ENCODE measurements around the gene ATP5F1D. TPM values are rescaled to one million over a fixed set of nuclear protein-coding genes. Genes with fewer than 3 reads are reported as not detected.
A peak's percentile ranks its signal among the peaks of the same experiment; 100 is the strongest.

ATP5F1D gene
- total and polyA plus RNA-seq, 7 experiments from 2014 or later: 90.6 to 302 (median 114) TPM

GRCh38 chr19:1288833-1289685 is 47.5 kb downstream of the ATP5F1D start:
- CTCF ChIA-PET: no interaction called here
- Histone ChIP-seq H3K4me1 (ENCODE audit: control insufficient read depth in 2 of 2, insufficient read depth in 2 of 2, low read length in 2 of 2) (peaks cover 0 to 4% of the 10 kb centered on the region in 2 donors), H3K27me3 (ENCODE audit: control insufficient read depth in 2 of 2, insufficient read depth in 2 of 2, low read length in 2 of 2) (peaks cover 0 to 3% of the 10 kb centered on the region in 2 donors), H3K4me3 (ENCODE audit: low read length) (no peak overlapping the region), H3K36me3 (ENCODE audit: control insufficient read depth in 2 of 3, insufficient read depth in 3 of 3, low read length in 3 of 3) (no peaks in the 10 kb centered on the region), H3K9me3 (ENCODE audit: control insufficient read depth in 2 of 3, low read length in 3 of 3) (no peaks in the 10 kb centered on the region), H3K27ac (ENCODE audit: low read depth, low read length) (no peak overlapping the region)
- H3K27me3 Mint-ChIP-seq: peaks cover 15 to 29% (median 26%) of the 10 kb centered on the region in 5 donors
- no peaks in the 10 kb centered on the region for H3K36me3 Mint-ChIP-seq
- ATAC-seq (no peak), DNase-seq (no peak)
- H3K9me3 Mint-ChIP-seq: peaks cover 0 to 1% (median 0%) of the 10 kb centered on the region in 11 donors
- H3K27ac Mint-ChIP-seq: no peak overlapping the region
- POLR2A ChIA-PET: no interaction called here
- H3K4me3 Mint-ChIP-seq: no peak overlapping the region
- H3K4me1 Mint-ChIP-seq: peaks cover 0 to 10% (median 5%) of the 10 kb centered on the region in 7 donors
- intact Hi-C loops (cut with micrococcal nuclease): no loop called here

GRCh38 chr19:1289686-1290025 is 48.1 kb downstream of the ATP5F1D start:
- Mint-ChIP-seq H3K27ac (no peak overlapping the region), H3K4me1 (peaks cover 0 to 10% (median 3%) of the 10 kb centered on the region in 7 donors), H3K9me3 (no peaks in the 10 kb centered on the region), H3K27me3 (peaks cover 11 to 29% (median 23%) of the 10 kb centered on the region in 5 donors), H3K36me3 (no peaks in the 10 kb centered on the region), H3K4me3 (no peak overlapping the region)
- H3K4me1 ChIP-seq (ENCODE audit: control insufficient read depth in 2 of 2, insufficient read depth in 2 of 2, low read length in 2 of 2): peaks cover 0 to 4% of the 10 kb centered on the region in 2 donors
- DNase-seq (no peak), ATAC-seq (no peak)
- peaks cover 0 to 2% of the 10 kb centered on the region in 2 donors for H3K27me3 ChIP-seq (ENCODE audit: control insufficient read depth in 2 of 2, insufficient read depth in 2 of 2, low read length in 2 of 2)
- H3K9me3 ChIP-seq (ENCODE audit: control insufficient read depth in 2 of 3, low read length in 3 of 3): no peaks in the 10 kb centered on the region
- intact Hi-C loops (cut with micrococcal nuclease): no loop called here
- no peak overlapping the region for H3K4me3 ChIP-seq (ENCODE audit: low read length)
- CTCF ChIA-PET: no interaction called here
- no peak overlapping the region for H3K27ac ChIP-seq (ENCODE audit: low read depth, low read length)
- no peaks in the 10 kb centered on the region for H3K36me3 ChIP-seq (ENCODE audit: control insufficient read depth in 2 of 3, insufficient read depth in 3 of 3, low read length in 3 of 3)
- POLR2A ChIA-PET: no interaction called here

- H3K4me3 Mint-ChIP-seq: no peak overlapping the region
- intact Hi-C loops (cut with micrococcal nuclease): no loop called here
- H3K36me3 Mint-ChIP-seq: no peaks in the 10 kb centered on the region
- DNase-seq (no peak), ATAC-seq (no peak)
- ChIA-PET CTCF (no interaction called here), POLR2A (no interaction called here)
- Histone ChIP-seq H3K4me3 (ENCODE audit: low read length) (no peak overlapping the region), H3K36me3 (ENCODE audit: control insufficient read depth in 2 of 3, insufficient read depth in 3 of 3, low read length in 3 of 3) (no peaks in the 10 kb centered on the region), H3K27ac (ENCODE audit: low read depth, low read length) (no peak overlapping the region), H3K4me1 (ENCODE audit: control insufficient read depth in 2 of 2, insufficient read depth in 2 of 2, low read length in 2 of 2) (peaks cover 0 to 4% of the 10 kb centered on the region in 2 donors), H3K27me3 (ENCODE audit: control insufficient read depth in 2 of 2, insufficient read depth in 2 of 2, low read length in 2 of 2) (no peaks in the 10 kb centered on the region), H3K9me3 (ENCODE audit: control insufficient read depth in 2 of 3, low read length in 3 of 3) (no peaks in the 10 kb centered on the region)
- no peaks in the 10 kb centered on the region for H3K9me3 Mint-ChIP-seq
- H3K27ac Mint-ChIP-seq: no peak overlapping the region
- peaks cover 6 to 25% (median 19%) of the 10 kb centered on the region in 5 donors for H3K27me3 Mint-ChIP-seq
- H3K4me1 Mint-ChIP-seq: peaks cover 0 to 8% (median 5%) of the 10 kb centered on the region in 7 donors
Observed at GRCh38 chr19:1290196-1290702, 48.7 kb downstream of the ATP5F1D start.

- H3K27ac Mint-ChIP-seq: no peak overlapping the region
- no peak for DNase-seq
- ChIA-PET CTCF (no interaction called here), POLR2A (no interaction called here)
- Histone ChIP-seq H3K4me3 (ENCODE audit: low read length) (no peak overlapping the region), H3K36me3 (ENCODE audit: control insufficient read depth in 2 of 3, insufficient read depth in 3 of 3, low read length in 3 of 3) (no peaks in the 10 kb centered on the region), H3K9me3 (ENCODE audit: control insufficient read depth in 2 of 3, low read length in 3 of 3) (no peaks in the 10 kb centered on the region), H3K4me1 (ENCODE audit: control insufficient read depth in 2 of 2, insufficient read depth in 2 of 2, low read length in 2 of 2) (peaks cover 0 to 4% of the 10 kb centered on the region in 2 donors), H3K27ac (ENCODE audit: low read depth, low read length) (no peak overlapping the region), H3K27me3 (ENCODE audit: control insufficient read depth in 2 of 2, insufficient read depth in 2 of 2, low read length in 2 of 2) (no peaks in the 10 kb centered on the region)
- no peaks in the 10 kb centered on the region for H3K36me3 Mint-ChIP-seq
- no peak for ATAC-seq
- peaks cover 0 to 8% (median 5%) of the 10 kb centered on the region in 7 donors for H3K4me1 Mint-ChIP-seq
- no peaks in the 10 kb centered on the region for H3K9me3 Mint-ChIP-seq
- peaks cover 6 to 24% (median 19%) of the 10 kb centered on the region in 5 donors for H3K27me3 Mint-ChIP-seq
- no peak overlapping the region for H3K4me3 Mint-ChIP-seq
- intact Hi-C loops (cut with micrococcal nuclease): no loop called here
Observed at GRCh38 chr19:1290703-1291651, 49.4 kb downstream of the ATP5F1D start.

DNA sequence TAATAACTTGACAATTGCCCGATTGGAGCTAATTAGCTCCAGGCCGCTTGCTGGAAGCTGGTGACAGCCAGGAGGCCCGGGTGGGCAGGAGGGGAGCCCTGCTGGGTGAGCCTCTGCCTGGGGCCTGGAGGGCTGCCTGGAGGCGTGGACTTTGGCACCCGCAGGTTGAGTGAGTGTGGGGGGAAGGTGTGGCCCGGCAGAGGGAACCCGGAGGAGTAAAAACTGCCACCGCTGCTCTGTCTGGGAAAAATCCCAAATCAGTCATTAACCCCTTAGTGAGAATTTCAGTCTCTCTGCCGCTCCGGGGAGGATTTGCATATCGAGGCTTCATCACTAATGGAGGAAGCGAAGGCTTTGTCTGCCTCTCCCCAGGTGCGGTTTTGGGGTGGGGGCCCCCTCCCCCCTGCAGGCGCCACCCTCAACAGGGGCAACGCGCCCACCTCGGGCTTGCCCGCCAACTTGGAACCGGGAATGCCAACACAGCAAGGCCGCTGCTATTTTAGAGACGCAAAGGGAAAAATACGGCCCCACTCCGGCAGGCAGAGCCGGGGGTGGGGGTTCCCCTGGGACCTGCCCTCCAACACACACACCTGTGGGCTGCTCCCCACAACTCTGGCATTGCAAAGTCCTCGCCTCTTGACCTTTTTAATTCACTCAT is 50.3 kb downstream of the ATP5F1D start:
- Histone ChIP-seq H3K36me3 (ENCODE audit: control insufficient read depth in 2 of 3, insufficient read depth in 3 of 3, low read length in 3 of 3) (no peaks in the 10 kb centered on the region), H3K4me1 (ENCODE audit: control insufficient read depth in 2 of 2, insufficient read depth in 2 of 2, low read length in 2 of 2) (no peaks in the 10 kb centered on the region), H3K27ac (ENCODE audit: low read depth, low read length) (no peak overlapping the region), H3K9me3 (ENCODE audit: control insufficient read depth in 2 of 3, low read length in 3 of 3) (no peaks in the 10 kb centered on the region), H3K4me3 (ENCODE audit: low read length) (no peak overlapping the region), H3K27me3 (ENCODE audit: control insufficient read depth in 2 of 2, insufficient read depth in 2 of 2, low read length in 2 of 2) (no peaks in the 10 kb centered on the region)
- POLR2A ChIA-PET: no interaction called here
- no peak for DNase-seq
- ATAC-seq: no peak
- Mint-ChIP-seq H3K27me3 (peaks cover 3 to 20% (median 13%) of the 10 kb centered on the region in 5 donors), H3K4me1 (peaks cover 0 to 5% (median 4%) of the 10 kb centered on the region in 7 donors), H3K9me3 (no peaks in the 10 kb centered on the region), H3K4me3 (no peak overlapping the region), H3K27ac (no peak overlapping the region), H3K36me3 (no peaks in the 10 kb centered on the region)
- intact Hi-C loops (cut with micrococcal nuclease): no loop called here
- CTCF ChIA-PET: no interaction called here

DNA sequence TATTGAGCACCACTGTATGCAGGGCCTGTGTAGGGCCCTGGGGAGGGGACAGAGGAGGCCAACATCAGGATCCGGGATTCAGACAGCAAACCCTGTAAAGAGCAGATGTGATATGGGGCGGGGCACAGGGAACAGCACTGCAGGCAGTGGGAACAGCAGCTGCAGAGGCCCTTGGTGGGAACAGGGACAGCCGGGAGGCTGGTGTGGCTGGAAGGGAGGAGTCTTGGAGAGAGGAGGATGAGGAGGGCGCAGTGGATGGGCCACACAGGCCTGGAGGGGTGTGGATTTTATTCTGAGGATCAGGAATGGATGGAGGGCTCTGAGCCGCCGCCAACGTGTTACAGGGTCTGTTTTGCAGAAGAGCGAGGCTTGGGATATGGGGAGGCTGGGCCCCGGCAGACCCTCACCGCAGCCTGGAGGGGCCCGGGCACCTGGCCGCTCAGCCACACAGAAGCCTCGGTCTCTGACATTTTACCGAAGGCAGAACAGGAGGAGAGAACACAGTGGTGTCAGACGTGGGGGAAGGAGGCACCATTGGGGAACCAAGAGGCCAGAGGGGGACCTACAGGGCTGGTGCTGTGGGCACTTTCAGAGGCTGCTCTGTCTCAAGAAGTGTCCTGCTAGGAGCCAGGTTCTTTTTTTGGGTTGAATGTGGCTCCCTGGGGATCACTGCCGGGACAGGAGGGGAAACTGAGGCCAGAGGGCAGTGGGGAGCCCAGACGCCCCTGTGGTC is 51.0 kb downstream of the ATP5F1D start:
- Mint-ChIP-seq H3K36me3 (no peaks in the 10 kb centered on the region), H3K9me3 (no peaks in the 10 kb centered on the region), H3K4me3 (peak overlapping the region in 1 of 10 donors; percentile 34), H3K27ac (no peak overlapping the region), H3K27me3 (peaks cover 3 to 20% (median 13%) of the 10 kb centered on the region in 5 donors), H3K4me1 (peaks cover 0 to 5% (median 4%) of the 10 kb centered on the region in 7 donors)
- ATAC-seq (no peak), DNase-seq (no peak)
- Histone ChIP-seq H3K4me1 (ENCODE audit: control insufficient read depth in 2 of 2, insufficient read depth in 2 of 2, low read length in 2 of 2) (no peaks in the 10 kb centered on the region), H3K9me3 (ENCODE audit: control insufficient read depth in 2 of 3, low read length in 3 of 3) (no peaks in the 10 kb centered on the region), H3K27me3 (ENCODE audit: control insufficient read depth in 2 of 2, insufficient read depth in 2 of 2, low read length in 2 of 2) (no peaks in the 10 kb centered on the region), H3K36me3 (ENCODE audit: control insufficient read depth in 2 of 3, insufficient read depth in 3 of 3, low read length in 3 of 3) (no peaks in the 10 kb centered on the region), H3K27ac (ENCODE audit: low read depth, low read length) (no peak overlapping the region), H3K4me3 (ENCODE audit: low read length) (no peak overlapping the region)
- CTCF ChIA-PET: no interaction called here
- POLR2A ChIA-PET: no interaction called here
- intact Hi-C loops (cut with micrococcal nuclease): no loop called here
